Thyroid gland (tissue), 4 donors: ENCODE measurements around the gene PTPN18. TPM values are rescaled to one million over a fixed set of nuclear protein-coding genes. Genes with fewer than 3 reads are reported as not detected.

Experiments
- DNase-seq, 2 donors: peaks; one replicate each; pipeline ENCODE4 v3.0.0-alpha.2; 2019
- H3K27ac ChIP-seq, 3 donors: fragments of 200-600 bp; sonication (generic); 1 replicate in 2 of 3; 2 replicates in 1 of 3; pipeline ENCODE4 v1.5.1; 2016 to 2019; ENCODE audit warnings: mild to moderate bottlenecking in 1 of 3, moderate library complexity in 1 of 3
- H3K27me3 ChIP-seq: fragments of 200-600 bp; sonication (generic); one replicate; pipeline ENCODE4 v1.5.1; 2019
- H3K36me3 ChIP-seq, 2 donors: fragments of 200-600 bp; sonication (generic); one replicate each; pipeline ENCODE4 v1.5.1; 2016 to 2019
- H3K4me1 ChIP-seq, 2 donors: fragments of 200-600 bp; sonication (generic); one replicate each; pipeline ENCODE4 v1.5.1; 2017 to 2019
- H3K4me3 ChIP-seq, 3 donors: fragments of 200-600 bp; sonication (generic); replicated peaks in 1 of 3; 1 replicate in 2 of 3; 2 replicates in 1 of 3; pipeline ENCODE4 v1.5.1; 2016; ENCODE audit warnings: mild to moderate bottlenecking in 1 of 3
- H3K9me3 ChIP-seq: fragments of 200-600 bp; sonication (generic); one replicate; pipeline ENCODE4 v1.5.1; 2017
- CTCF ChIP-seq, 6 experiments: fragments of 200-600 bp in 3 of 6; fragments of 450-650 bp in 3 of 6; sonication (generic) in 3 of 6; IDR thresholded peaks; one replicate each; pipeline ENCODE4 v1.5.1; 2016 to 2019; ENCODE audit warnings: antibody characterized with exemption in 6 of 6, mild to moderate bottlenecking in 2 of 6, inconsistent platforms in 1 of 6, moderate library complexity in 1 of 6
- POLR2A ChIP-seq, 2 donors: fragments of 450-650 bp; IDR thresholded peaks; one replicate each; pipeline ENCODE4 v1.6.1; 2017; ENCODE audit warnings: antibody characterized with exemption in 2 of 2, mild to moderate bottlenecking in 2 of 2, moderate library complexity in 1 of 2
- WGBS, 2 donors: methylation state at CpG; one replicate each; pipeline ENCODE4 v1.1.5; 2017; 5-methylcytosine and 5-hydroxymethylcytosine counted together
- intact Hi-C: fragments of 100-400 bp; cut with DNase I; formaldehyde crosslinking; loops from one replicate; pipeline ENCODE4 v1.15.1; 2023
- total RNA-seq, 4 donors: library from RNA; depleted of rRNA; stranded (reverse); fragments of >200 nt; gene quantifications; one replicate each; pipeline ENCODE4 v1.2.3, GENCODE V29; 2016

The PTPN18 gene
- total RNA-seq, 4 donors from 2014 or later = 45.5 to 69.8 (median 57.4) TPM

DNA sequence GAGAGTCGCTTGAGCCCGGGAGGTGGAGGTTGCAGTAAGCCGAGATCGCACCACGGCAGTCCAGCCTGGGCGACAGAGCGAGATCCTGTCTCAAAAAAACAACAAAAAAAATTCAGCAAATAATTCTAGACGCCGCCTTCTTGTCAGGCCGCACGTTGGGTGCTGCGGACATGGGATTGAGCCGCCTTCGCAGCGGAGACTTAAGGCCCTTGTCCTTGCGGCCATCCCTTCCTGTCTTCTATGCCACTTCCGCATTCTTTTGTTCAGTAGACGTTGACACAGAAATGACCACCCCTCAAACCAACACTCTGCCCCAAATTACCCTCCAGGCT is 15.8 kb downstream of the PTPN18 start:
- intact Hi-C loops = no loop called here
- DNase-seq = peak in 1 of 2 donors; percentile 36
- H3K27me3 ChIP-seq = no peaks in the 10 kb centered on the region
- peaks cover 21 to 32% of the 10 kb centered on the region in 2 donors for H3K4me1 ChIP-seq
- TF ChIP-seq CTCF (IDR thresholded peaks at IDR 0.05) (no peak), POLR2A (IDR thresholded peaks at IDR 0.05) (no peak)
- H3K36me3 ChIP-seq = no peaks in the 10 kb centered on the region
- H3K9me3 ChIP-seq = no peaks in the 10 kb centered on the region
- 32% methylated on average over 16 to 18 of the region's 18 CpGs for WGBS, 2 donors
- peak overlapping the region; percentile 77 to 84 (median 77) for H3K4me3 ChIP-seq
- peak overlapping the region; percentile 71 to 84 (median 84) for H3K27ac ChIP-seq

DNA sequence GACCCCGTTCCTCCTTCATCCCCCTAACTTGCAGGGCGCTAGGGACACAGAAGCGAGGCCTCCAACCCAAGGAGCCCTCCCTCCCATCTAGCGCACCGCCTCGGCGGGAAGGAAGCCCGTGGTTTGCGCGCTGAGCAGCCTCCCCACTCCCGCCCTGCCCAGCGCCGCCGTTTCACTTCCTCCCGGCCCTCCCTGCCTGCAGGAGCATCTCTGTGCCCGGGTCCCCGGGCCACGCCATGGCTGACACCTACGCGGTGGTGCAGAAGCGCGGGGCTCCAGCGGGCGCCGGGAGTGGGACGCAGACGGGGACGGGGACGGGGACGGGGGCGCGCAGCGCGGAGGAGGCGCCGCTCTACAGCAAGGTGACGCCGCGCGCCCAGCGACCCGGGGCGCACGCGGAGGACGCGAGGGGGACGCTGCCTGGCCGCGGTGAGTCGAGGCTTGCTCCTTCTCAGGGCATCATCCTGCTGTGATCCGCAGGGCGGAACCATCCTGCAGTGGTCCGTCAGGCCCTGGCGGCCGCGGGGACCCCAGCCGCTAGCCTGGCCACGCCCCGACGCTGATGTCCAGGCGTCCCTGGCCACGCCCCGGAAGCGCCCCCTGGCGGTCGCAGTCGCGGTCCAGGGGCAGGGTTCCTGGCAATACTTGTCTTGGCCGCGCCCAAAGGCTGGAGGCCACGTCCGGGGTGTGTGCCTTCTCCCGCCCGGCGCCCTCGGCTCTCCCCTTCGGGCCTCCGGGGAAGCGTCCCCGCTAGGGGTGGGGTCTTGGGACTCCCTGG is 16.4 kb downstream of the PTPN18 start:
- peak; percentile 91 to 92 for DNase-seq
- peak overlapping the region; percentile 77 to 84 (median 77) for H3K4me3 ChIP-seq
- H3K9me3 ChIP-seq = no peaks in the 10 kb centered on the region
- intact Hi-C loops = no loop called here
- H3K36me3 ChIP-seq = no peaks in the 10 kb centered on the region
- WGBS, 2 donors = 1% methylated on average over 15 to 20 of the region's 81 CpGs
- peak overlapping the region; percentile 71 to 84 (median 84) for H3K27ac ChIP-seq
- TF ChIP-seq CTCF (IDR thresholded peaks at IDR 0.05) (peak; percentile 63 to 94 (median 88)), POLR2A (IDR thresholded peaks at IDR 0.05) (peak in 1 of 2 donors; percentile 80)
- peaks cover 21 to 32% of the 10 kb centered on the region in 2 donors for H3K4me1 ChIP-seq
- no peaks in the 10 kb centered on the region for H3K27me3 ChIP-seq

GRCh38 chr2:130372833-130373807 is 17.3 kb downstream of the PTPN18 start:
- no peak for DNase-seq
- Histone ChIP-seq H3K27me3 (no peaks in the 10 kb centered on the region), H3K27ac (peak overlapping the region; percentile 71 to 84 (median 84)), H3K4me1 (peaks cover 21 to 32% of the 10 kb centered on the region in 2 donors), H3K36me3 (no peaks in the 10 kb centered on the region), H3K9me3 (no peaks in the 10 kb centered on the region), H3K4me3 (peak overlapping the region; percentile 77 to 84 (median 77))
- intact Hi-C loops = no loop called here
- WGBS, 2 donors = 52 to 53% methylated on average over 17 to 23 of the region's 24 CpGs
- TF ChIP-seq POLR2A (IDR thresholded peaks at IDR 0.05) (no peak), CTCF (IDR thresholded peaks at IDR 0.05) (no peak)

GRCh38 chr2:130373808-130374365 is 18.0 kb downstream of the PTPN18 start:
- TF ChIP-seq POLR2A (IDR thresholded peaks at IDR 0.05) (no peak), CTCF (IDR thresholded peaks at IDR 0.05) (no peak)
- no peak overlapping the region for H3K4me3 ChIP-seq
- intact Hi-C loops = no loop called here
- no peaks in the 10 kb centered on the region for H3K9me3 ChIP-seq
- H3K4me1 ChIP-seq = peaks cover 21 to 32% of the 10 kb centered on the region in 2 donors
- no peak overlapping the region for H3K27ac ChIP-seq
- no peaks in the 10 kb centered on the region for H3K27me3 ChIP-seq
- whole genome bisulfite sequencing, 2 donors = 96 to 100% methylated on average over 3 of the region's 3 CpGs
- no peaks in the 10 kb centered on the region for H3K36me3 ChIP-seq
- DNase-seq = no peak
